Liver (tissue), 3 donors: ENCODE measurements around the gene IGF2R.

Experiments used
- JUND ChIP-seq, 2 donors: IDR thresholded peaks; 2 replicates each; pipeline ENCODE4 v1.6.1; 2016; ENCODE audit warnings: antibody characterized with exemption in 2 of 2
- SP1 ChIP-seq: IDR thresholded peaks from 2 replicates; pipeline ENCODE4 v1.6.1; 2018; ENCODE audit warnings: antibody characterized with exemption, mild to moderate bottlenecking
- TAF1 ChIP-seq: conservative IDR thresholded peaks from 2 replicates; pipeline ENCODE4 v1.6.1; 2016; ENCODE audit warnings: antibody characterized with exemption, mild to moderate bottlenecking
- TF ChIP-seq, protein P1 (sequence below): fragments of 150-350 bp; IDR thresholded peaks from 2 replicates; pipeline ENCODE4 v1.5.1; 2017; ENCODE audit warnings: improper control_type of control experiment, low read depth, low read length; ENCODE audit not compliant: missing input control
- TF ChIP-seq, protein P2 (sequence below): IDR thresholded peaks from 2 replicates; pipeline ENCODE4 v1.6.1; 2016; ENCODE audit warnings: antibody characterized with exemption
- TF ChIP-seq, protein P3 (sequence below): IDR thresholded peaks from 2 replicates; pipeline ENCODE4 v1.6.1; 2016; ENCODE audit warnings: antibody characterized with exemption, mild to moderate bottlenecking
- TF ChIP-seq, protein P4 (sequence below): IDR thresholded peaks from 2 replicates; pipeline ENCODE4 v1.6.1; 2016; ENCODE audit warnings: antibody characterized with exemption
- donor health status: healthy.
- donor health status: healthy.

DNA sequence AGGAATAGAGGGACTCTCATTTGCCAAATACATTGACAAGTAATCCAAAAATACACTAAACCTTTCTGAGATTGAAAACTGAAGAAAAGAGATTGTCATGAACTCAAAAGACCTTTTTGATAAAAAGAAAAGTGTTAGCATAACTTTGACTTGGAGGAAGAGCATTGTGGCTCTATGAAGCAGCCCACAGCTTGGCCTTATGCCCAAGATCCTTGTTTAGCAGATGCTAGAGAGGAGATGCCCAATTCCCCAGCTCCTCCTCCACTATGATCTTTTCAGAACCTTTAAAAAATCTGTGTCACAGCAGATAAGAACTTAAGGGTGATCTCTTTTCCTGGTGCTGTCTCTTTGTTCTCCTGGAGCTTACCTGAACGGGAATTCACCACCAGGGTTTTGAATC is 35.8 kb upstream of the IGF2R start:
- TF ChIP-seq, protein P1, sequence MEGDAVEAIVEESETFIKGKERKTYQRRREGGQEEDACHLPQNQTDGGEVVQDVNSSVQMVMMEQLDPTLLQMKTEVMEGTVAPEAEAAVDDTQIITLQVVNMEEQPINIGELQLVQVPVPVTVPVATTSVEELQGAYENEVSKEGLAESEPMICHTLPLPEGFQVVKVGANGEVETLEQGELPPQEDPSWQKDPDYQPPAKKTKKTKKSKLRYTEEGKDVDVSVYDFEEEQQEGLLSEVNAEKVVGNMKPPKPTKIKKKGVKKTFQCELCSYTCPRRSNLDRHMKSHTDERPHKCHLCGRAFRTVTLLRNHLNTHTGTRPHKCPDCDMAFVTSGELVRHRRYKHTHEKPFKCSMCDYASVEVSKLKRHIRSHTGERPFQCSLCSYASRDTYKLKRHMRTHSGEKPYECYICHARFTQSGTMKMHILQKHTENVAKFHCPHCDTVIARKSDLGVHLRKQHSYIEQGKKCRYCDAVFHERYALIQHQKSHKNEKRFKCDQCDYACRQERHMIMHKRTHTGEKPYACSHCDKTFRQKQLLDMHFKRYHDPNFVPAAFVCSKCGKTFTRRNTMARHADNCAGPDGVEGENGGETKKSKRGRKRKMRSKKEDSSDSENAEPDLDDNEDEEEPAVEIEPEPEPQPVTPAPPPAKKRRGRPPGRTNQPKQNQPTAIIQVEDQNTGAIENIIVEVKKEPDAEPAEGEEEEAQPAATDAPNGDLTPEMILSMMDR = no peak
- no peak for TF ChIP-seq SP1
- TF ChIP-seq JUND (IDR thresholded peaks at IDR 0.05) = no peak
- TF ChIP-seq TAF1 = no peak
- TF ChIP-seq, protein P2, sequence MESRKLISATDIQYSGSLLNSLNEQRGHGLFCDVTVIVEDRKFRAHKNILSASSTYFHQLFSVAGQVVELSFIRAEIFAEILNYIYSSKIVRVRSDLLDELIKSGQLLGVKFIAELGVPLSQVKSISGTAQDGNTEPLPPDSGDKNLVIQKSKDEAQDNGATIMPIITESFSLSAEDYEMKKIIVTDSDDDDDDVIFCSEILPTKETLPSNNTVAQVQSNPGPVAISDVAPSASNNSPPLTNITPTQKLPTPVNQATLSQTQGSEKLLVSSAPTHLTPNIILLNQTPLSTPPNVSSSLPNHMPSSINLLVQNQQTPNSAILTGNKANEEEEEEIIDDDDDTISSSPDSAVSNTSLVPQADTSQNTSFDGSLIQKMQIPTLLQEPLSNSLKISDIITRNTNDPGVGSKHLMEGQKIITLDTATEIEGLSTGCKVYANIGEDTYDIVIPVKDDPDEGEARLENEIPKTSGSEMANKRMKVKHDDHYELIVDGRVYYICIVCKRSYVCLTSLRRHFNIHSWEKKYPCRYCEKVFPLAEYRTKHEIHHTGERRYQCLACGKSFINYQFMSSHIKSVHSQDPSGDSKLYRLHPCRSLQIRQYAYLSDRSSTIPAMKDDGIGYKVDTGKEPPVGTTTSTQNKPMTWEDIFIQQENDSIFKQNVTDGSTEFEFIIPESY = no peak
- TF ChIP-seq, protein P3, sequence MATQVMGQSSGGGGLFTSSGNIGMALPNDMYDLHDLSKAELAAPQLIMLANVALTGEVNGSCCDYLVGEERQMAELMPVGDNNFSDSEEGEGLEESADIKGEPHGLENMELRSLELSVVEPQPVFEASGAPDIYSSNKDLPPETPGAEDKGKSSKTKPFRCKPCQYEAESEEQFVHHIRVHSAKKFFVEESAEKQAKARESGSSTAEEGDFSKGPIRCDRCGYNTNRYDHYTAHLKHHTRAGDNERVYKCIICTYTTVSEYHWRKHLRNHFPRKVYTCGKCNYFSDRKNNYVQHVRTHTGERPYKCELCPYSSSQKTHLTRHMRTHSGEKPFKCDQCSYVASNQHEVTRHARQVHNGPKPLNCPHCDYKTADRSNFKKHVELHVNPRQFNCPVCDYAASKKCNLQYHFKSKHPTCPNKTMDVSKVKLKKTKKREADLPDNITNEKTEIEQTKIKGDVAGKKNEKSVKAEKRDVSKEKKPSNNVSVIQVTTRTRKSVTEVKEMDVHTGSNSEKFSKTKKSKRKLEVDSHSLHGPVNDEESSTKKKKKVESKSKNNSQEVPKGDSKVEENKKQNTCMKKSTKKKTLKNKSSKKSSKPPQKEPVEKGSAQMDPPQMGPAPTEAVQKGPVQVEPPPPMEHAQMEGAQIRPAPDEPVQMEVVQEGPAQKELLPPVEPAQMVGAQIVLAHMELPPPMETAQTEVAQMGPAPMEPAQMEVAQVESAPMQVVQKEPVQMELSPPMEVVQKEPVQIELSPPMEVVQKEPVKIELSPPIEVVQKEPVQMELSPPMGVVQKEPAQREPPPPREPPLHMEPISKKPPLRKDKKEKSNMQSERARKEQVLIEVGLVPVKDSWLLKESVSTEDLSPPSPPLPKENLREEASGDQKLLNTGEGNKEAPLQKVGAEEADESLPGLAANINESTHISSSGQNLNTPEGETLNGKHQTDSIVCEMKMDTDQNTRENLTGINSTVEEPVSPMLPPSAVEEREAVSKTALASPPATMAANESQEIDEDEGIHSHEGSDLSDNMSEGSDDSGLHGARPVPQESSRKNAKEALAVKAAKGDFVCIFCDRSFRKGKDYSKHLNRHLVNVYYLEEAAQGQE = no peak
- TF ChIP-seq, protein P4, sequence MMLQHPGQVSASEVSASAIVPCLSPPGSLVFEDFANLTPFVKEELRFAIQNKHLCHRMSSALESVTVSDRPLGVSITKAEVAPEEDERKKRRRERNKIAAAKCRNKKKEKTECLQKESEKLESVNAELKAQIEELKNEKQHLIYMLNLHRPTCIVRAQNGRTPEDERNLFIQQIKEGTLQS = no peak
